MM.1S (cell line): ENCODE results near the gene KYAT1.

Source experiments
- EZH2 ChIP-seq: fragments of 300-600 bp; sonication (generic); optimal IDR thresholded peaks from 2 replicates; pipeline ENCODE3; 2017; ENCODE audit warnings: low read depth, mild to moderate bottlenecking, antibody characterized with exemption, low read length, mixed read lengths
- EZH2phosphoT487 ChIP-seq: fragments of 300-600 bp; sonication (generic); IDR thresholded peaks from 2 replicates; pipeline ENCODE4 v1.6.1; 2018; ENCODE audit warnings: antibody characterized with exemption, low read length
- TF ChIP-seq, protein P1 (sequence below): fragments of 300-600 bp; sonication (generic); IDR thresholded peaks from 2 replicates; pipeline ENCODE4 v1.5.1; 2016; ENCODE audit warnings: antibody characterized with exemption, low read length, mixed read lengths

DNA sequence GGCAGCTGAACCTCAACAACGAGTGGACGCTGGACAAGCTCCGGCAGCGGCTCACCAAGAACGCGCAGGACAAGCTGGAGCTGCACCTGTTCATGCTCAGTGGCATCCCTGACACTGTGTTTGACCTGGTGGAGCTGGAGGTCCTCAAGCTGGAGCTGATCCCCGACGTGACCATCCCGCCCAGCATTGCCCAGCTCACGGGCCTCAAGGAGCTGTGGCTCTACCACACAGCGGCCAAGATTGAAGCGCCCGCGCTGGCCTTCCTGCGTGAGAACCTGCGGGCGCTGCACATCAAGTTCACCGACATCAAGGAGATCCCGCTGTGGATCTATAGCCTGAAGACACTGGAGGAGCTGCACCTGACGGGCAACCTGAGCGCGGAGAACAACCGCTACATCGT lies 26.6 kb upstream of the KYAT1 start:
- TF ChIP-seq, protein P1, sequence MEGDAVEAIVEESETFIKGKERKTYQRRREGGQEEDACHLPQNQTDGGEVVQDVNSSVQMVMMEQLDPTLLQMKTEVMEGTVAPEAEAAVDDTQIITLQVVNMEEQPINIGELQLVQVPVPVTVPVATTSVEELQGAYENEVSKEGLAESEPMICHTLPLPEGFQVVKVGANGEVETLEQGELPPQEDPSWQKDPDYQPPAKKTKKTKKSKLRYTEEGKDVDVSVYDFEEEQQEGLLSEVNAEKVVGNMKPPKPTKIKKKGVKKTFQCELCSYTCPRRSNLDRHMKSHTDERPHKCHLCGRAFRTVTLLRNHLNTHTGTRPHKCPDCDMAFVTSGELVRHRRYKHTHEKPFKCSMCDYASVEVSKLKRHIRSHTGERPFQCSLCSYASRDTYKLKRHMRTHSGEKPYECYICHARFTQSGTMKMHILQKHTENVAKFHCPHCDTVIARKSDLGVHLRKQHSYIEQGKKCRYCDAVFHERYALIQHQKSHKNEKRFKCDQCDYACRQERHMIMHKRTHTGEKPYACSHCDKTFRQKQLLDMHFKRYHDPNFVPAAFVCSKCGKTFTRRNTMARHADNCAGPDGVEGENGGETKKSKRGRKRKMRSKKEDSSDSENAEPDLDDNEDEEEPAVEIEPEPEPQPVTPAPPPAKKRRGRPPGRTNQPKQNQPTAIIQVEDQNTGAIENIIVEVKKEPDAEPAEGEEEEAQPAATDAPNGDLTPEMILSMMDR = no peak
- no peak for TF ChIP-seq EZH2
- no peak for TF ChIP-seq EZH2phosphoT487
